ENCODE data around the gene MPHOSPH9. TPM values are rescaled to one million over a fixed set of nuclear protein-coding genes. Genes with fewer than 3 reads are reported as not detected.
"Not testable (repeated sequence)": the region's sequence is repeated elsewhere in the genome, so short reads cannot be mapped to it uniquely, and the experiment has no call there.

Gene MPHOSPH9
- polyA plus RNA-seq, 3 donors = 6.3 to 14.1 (median 9.2) TPM

GRCh38 chr12:123225443-123225842 is 7.5 kb downstream of the MPHOSPH9 start:
- Histone ChIP-seq H3K4me2 (replicated peaks; ENCODE audit: extremely low read depth, low read length, poor library complexity, severe bottlenecking) (no peak overlapping the region), H3K79me2 (ENCODE audit: insufficient read depth, low read length) (peaks cover 57% of the 10 kb centered on the region), H3K9ac (ENCODE audit: insufficient read depth, low read length, poor library complexity, severe bottlenecking) (no peak overlapping the region), H3K4me1 (ENCODE audit: control insufficient read depth in 1 of 2, insufficient read depth in 2 of 2, low read length in 2 of 2) (peaks cover 13 to 18% of the 10 kb centered on the region in 2 donors), H3K4me3 (replicated peaks in 1 of 3; ENCODE audit: low read depth in 2 of 3, low read length in 3 of 3) (no peak overlapping the region), H3K27ac (ENCODE audit: low read depth in 1 of 2, low read length in 2 of 2) (no peak overlapping the region), H3K9me3 (replicated peaks in 1 of 2; ENCODE audit: control insufficient read depth in 1 of 2, insufficient read depth in 1 of 2, low read length in 2 of 2) (no peaks in the 10 kb centered on the region), H3K27me3 (ENCODE audit: control insufficient read depth in 2 of 2, insufficient read depth in 2 of 2, low read length in 2 of 2) (no peaks in the 10 kb centered on the region), H2AFZ (ENCODE audit: insufficient read depth, low read depth, low read length, poor library complexity, severe bottlenecking) (no peak overlapping the region), H4K20me1 (ENCODE audit: insufficient read depth, low read length) (no peaks in the 10 kb centered on the region), H3K36me3 (replicated peaks in 1 of 2; ENCODE audit: control insufficient read depth in 1 of 2, insufficient read depth in 2 of 2, low read length in 2 of 2) (peaks cover 21 to 41% of the 10 kb centered on the region in 2 donors)
- H3K4me1 Mint-ChIP-seq = peaks cover 17% of the 10 kb centered on the region
- H3K27ac Mint-ChIP-seq = peak overlapping the region in 6 of 7 donors; percentile 0 to 84 (median 60)
- intact Hi-C loops (cut with micrococcal nuclease) = no loop called here
- peaks cover 0 to 1% (median 0%) of the 10 kb centered on the region in 3 donors for H3K27me3 Mint-ChIP-seq (ENCODE audit: low read depth in 3 of 3)
- TF ChIP-seq, protein P1, sequence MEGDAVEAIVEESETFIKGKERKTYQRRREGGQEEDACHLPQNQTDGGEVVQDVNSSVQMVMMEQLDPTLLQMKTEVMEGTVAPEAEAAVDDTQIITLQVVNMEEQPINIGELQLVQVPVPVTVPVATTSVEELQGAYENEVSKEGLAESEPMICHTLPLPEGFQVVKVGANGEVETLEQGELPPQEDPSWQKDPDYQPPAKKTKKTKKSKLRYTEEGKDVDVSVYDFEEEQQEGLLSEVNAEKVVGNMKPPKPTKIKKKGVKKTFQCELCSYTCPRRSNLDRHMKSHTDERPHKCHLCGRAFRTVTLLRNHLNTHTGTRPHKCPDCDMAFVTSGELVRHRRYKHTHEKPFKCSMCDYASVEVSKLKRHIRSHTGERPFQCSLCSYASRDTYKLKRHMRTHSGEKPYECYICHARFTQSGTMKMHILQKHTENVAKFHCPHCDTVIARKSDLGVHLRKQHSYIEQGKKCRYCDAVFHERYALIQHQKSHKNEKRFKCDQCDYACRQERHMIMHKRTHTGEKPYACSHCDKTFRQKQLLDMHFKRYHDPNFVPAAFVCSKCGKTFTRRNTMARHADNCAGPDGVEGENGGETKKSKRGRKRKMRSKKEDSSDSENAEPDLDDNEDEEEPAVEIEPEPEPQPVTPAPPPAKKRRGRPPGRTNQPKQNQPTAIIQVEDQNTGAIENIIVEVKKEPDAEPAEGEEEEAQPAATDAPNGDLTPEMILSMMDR (IDR thresholded peaks at IDR 0.05) = no peak
- H3K4me3 Mint-ChIP-seq = no peak overlapping the region
- no peaks in the 10 kb centered on the region for H3K9me3 Mint-ChIP-seq
- peaks cover 23 to 30% of the 10 kb centered on the region in 2 donors for H3K36me3 Mint-ChIP-seq
- no peak for DNase-seq
- 100% methylated on average over 1 of the region's 2 CpGs for WGBS (ENCODE audit: insufficient coverage)

DNA sequence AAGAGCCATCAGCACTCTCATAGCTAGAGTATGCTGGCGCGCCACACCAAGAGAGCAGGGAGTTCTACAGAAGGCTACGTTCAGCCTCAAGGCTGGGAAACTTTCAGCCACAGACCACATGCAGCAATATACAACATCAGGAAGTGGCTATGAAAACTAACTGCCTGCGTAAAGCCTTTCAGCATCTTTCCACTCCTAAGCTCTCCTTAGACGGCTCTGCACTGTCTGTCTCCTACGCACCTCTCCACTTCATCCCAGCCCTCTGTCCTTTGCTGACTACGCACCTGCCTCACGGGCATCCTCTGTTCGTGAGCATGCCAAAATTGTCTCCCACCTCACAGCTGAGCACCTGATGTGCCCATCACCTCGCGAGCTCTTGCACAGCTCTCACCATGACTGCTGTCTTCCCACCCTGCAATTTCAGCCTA is 9.7 kb downstream of the MPHOSPH9 start:
- peaks cover 26 to 55% of the 10 kb centered on the region in 2 donors for H3K36me3 ChIP-seq (replicated peaks in 1 of 2; ENCODE audit: control insufficient read depth in 1 of 2, insufficient read depth in 2 of 2, low read length in 2 of 2)
- no peak overlapping the region for H3K9ac ChIP-seq (ENCODE audit: insufficient read depth, low read length, poor library complexity, severe bottlenecking)
- intact Hi-C loops (cut with micrococcal nuclease) = no loop called here
- H2AFZ ChIP-seq (ENCODE audit: insufficient read depth, low read depth, low read length, poor library complexity, severe bottlenecking) = no peak overlapping the region
- H3K27me3 ChIP-seq (ENCODE audit: control insufficient read depth in 2 of 2, insufficient read depth in 2 of 2, low read length in 2 of 2) = no peaks in the 10 kb centered on the region
- Mint-ChIP-seq H3K4me1 (peaks cover under 1% of the 10 kb centered on the region), H3K9me3 (no peaks in the 10 kb centered on the region), H3K27me3 (ENCODE audit: low read depth in 3 of 3) (peaks cover 0 to 3% (median 0%) of the 10 kb centered on the region in 3 donors), H3K36me3 (peaks cover 30 to 52% of the 10 kb centered on the region in 2 donors), H3K27ac (peak overlapping the region in 3 of 7 donors; percentile 0 to 79 (median 69)), H3K4me3 (no peak overlapping the region)
- H3K27ac ChIP-seq (ENCODE audit: low read depth in 1 of 2, low read length in 2 of 2) = peak overlapping the region in 1 of 2 donors; percentile 38
- no peaks in the 10 kb centered on the region for H3K4me1 ChIP-seq (ENCODE audit: control insufficient read depth in 1 of 2, insufficient read depth in 2 of 2, low read length in 2 of 2)
- no peaks in the 10 kb centered on the region for H3K9me3 ChIP-seq (replicated peaks in 1 of 2; ENCODE audit: control insufficient read depth in 1 of 2, insufficient read depth in 1 of 2, low read length in 2 of 2)
- TF ChIP-seq, protein P1 (IDR thresholded peaks at IDR 0.05) = no peak
- no peak overlapping the region for H3K4me3 ChIP-seq (replicated peaks in 1 of 3; ENCODE audit: low read depth in 2 of 3, low read length in 3 of 3)
- no peak for DNase-seq
- WGBS (ENCODE audit: insufficient coverage) = 52% methylated on average over 11 of the region's 11 CpGs
- no peak overlapping the region for H3K4me2 ChIP-seq (replicated peaks; ENCODE audit: extremely low read depth, low read length, poor library complexity, severe bottlenecking)
- H4K20me1 ChIP-seq (ENCODE audit: insufficient read depth, low read length) = no peaks in the 10 kb centered on the region
- peaks cover 35% of the 10 kb centered on the region for H3K79me2 ChIP-seq (ENCODE audit: insufficient read depth, low read length)

DNA sequence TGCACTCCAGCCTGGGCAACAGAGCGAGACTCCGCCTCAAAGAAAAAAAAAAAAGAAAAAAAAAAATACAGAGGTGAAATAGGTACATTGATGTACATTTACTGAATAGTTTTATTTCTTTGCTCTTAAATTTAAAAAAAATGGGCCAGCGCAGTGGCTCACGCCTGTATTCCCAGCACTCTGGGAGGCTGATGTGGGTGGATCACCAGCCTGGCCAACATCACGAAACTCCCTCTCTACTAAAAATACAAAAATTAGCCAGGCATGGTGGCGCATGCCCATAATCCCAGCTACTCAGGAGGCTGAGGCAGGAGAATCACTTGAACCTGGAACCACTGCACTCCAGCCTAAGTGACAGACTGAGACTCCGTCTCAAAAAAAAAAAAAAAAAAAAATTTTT is 25.1 kb downstream of the MPHOSPH9 start:
- DNase-seq; H3K27me3 ChIP-seq (ENCODE audit: control insufficient read depth in 2 of 2, insufficient read depth in 2 of 2, low read length in 2 of 2); H3K4me1 Mint-ChIP-seq; H3K9me3 ChIP-seq (replicated peaks in 1 of 2; ENCODE audit: control insufficient read depth in 1 of 2, insufficient read depth in 1 of 2, low read length in 2 of 2); H2AFZ ChIP-seq (ENCODE audit: insufficient read depth, low read depth, low read length, poor library complexity, severe bottlenecking); H3K4me1 ChIP-seq (ENCODE audit: control insufficient read depth in 1 of 2, insufficient read depth in 2 of 2, low read length in 2 of 2); H3K4me2 ChIP-seq (replicated peaks; ENCODE audit: extremely low read depth, low read length, poor library complexity, severe bottlenecking); H3K27me3 Mint-ChIP-seq (ENCODE audit: low read depth in 3 of 3); H3K27ac ChIP-seq (ENCODE audit: low read depth in 1 of 2, low read length in 2 of 2); H3K9me3 Mint-ChIP-seq; H3K4me3 Mint-ChIP-seq; H3K79me2 ChIP-seq (ENCODE audit: insufficient read depth, low read length); H4K20me1 ChIP-seq (ENCODE audit: insufficient read depth, low read length); H3K4me3 ChIP-seq (replicated peaks in 1 of 3; ENCODE audit: low read depth in 2 of 3, low read length in 3 of 3); intact Hi-C loops (cut with micrococcal nuclease); H3K9ac ChIP-seq (ENCODE audit: insufficient read depth, low read length, poor library complexity, severe bottlenecking): not testable (repeated sequence)
- 100% methylated on average over 1 of the region's 7 CpGs for WGBS (ENCODE audit: insufficient coverage)
- peaks cover 63 to 80% of the 10 kb centered on the region in 2 donors for H3K36me3 Mint-ChIP-seq
- H3K27ac Mint-ChIP-seq = peak overlapping the region in 1 of 7 donors; percentile 40
- peaks cover 73 to 83% of the 10 kb centered on the region in 2 donors for H3K36me3 ChIP-seq (replicated peaks in 1 of 2; ENCODE audit: control insufficient read depth in 1 of 2, insufficient read depth in 2 of 2, low read length in 2 of 2)

All from CD14-positive monocyte (primary cell).